Renal pelvis (tissue), 4 donors: ENCODE measurements around the gene FAM114A2. TPM values are rescaled to one million over a fixed set of nuclear protein-coding genes. Genes with fewer than 3 reads are reported as not detected.
A peak's percentile ranks its signal among the peaks of the same experiment; 100 is the strongest.
"Not testable (repeated sequence)": the region's sequence is repeated elsewhere in the genome, so short reads cannot be mapped to it uniquely, and the experiment has no call there.

Experiments
- DNase-seq: peaks from one replicate; pipeline ENCODE4 v3.0.0-alpha.2; 2013
- polyA plus RNA-seq, 3 donors: library from polyadenylated mRNA; unstranded; fragments of 120-200 nt; gene quantifications; one replicate each; pipeline ENCODE4 v1.2.1, GENCODE V29; 2013; ENCODE audit not compliant: insufficient read length in 3 of 3

The FAM114A2 gene
- polyA plus RNA-seq, 3 donors = 32.0 to 35.6 (median 33.2) TPM

DNA sequence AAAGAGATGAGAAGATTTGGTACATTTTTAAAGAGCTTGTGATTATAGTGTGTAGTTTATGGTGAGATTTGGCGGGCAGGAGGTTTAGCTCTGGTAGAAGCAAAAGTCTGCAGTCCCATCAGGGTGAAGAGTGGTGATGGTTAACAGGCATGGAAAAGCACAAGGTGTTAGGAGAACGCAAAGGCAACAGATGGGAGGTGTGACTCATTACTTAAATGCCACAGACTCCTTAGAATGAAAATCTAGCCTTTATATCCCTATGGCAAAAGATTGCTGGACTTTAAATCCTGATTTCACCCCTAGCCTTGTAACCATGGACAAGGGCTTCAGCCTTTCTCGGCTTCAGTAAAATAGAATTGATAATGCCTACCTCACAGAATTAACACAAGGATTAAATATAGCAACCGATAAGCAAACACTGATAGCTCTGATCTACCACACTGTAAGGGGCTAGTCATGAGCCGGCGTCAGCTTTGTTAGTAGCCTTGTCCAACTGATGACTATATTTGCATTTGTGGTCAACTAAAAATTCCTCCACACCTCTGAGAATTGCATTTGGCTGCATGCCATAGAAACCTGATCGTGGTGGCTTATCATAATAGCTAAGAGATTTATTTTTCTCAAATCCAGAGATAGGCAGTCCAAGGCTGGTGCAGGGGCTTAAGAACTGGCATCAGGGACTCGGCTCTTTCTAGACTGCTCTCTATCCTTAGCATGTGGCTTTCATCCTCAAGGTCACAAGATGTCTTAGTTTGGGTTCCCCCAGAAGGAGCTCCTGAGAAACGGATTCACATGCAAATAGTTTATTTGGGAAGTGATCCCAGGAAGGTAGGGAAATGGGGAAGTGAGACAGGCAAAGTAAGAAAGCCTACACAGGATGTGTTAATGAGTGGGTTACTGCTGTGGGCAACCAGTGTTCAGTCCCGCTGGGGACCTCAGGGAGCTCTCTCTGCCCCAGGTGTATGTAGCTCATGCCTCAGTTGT is 19.6 kb upstream of the FAM114A2 start:
- no peak for DNase-seq

DNA sequence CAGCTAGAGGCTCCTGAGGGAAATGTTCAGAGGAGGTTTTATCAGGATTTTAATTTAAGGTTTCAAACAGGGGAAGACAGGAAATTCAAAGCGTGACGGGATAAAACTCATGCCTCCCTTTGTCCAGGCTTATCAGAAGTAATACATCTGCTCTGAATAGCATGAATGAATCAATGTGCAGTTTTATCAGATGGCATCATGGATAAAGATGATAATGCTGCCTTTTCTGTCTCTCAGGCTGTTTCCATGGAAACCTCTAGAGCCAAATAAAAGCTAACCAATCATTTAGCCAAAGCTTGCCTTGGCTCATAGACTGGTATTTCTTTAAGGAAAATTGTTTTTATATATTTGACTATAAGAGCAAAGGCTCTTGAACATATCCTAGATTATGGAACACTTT is 16.5 kb upstream of the FAM114A2 start:
- DNase-seq = no peak

DNA sequence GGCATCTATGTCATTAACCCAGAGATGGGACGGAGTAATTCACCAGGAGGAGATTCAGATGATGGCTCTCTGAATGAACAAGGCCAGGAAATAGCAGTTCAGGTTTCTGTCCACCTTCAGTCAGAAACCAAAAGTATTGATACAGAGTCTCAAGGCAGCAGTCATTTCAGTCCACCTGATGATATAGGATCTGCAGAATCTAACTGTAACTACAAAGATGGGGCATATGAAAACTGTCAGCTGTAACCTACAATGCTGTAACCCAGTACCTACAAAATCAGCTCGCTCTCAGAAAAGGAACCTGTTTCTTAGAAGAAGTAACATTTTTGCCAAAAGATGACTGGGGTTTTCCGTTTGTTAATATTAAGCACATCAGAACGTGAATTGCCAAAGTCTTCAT is 14.8 kb upstream of the FAM114A2 start:
- DNase-seq = no peak

GRCh38 chr5:154049636-154050035 is 10.9 kb upstream of the FAM114A2 start:
- DNase-seq = no peak

- DNase-seq = no peak
These were observed 8.6 kb upstream of the FAM114A2 start for GRCh38 chr5:154047324-154047723.

DNA sequence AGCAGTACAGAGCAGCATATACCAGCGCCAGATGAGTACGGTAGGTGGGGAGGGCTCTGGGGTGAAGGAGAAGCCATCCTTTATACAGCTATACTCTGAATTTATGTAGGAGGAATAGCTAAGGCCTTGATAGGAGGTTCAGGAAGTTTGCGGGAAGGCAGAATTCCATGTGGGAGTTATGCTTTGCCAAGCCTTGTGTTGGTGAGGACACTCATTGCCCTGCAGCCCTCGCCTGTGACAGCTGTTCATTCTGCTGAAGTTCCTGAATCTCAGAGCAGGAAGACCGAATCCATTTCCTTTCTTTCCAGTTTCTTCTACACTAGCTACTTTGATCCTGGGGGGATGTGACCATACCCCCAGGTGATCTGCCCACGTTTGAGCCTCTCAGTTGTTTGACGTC is 7.8 kb upstream of the FAM114A2 start:
- DNase-seq = no peak

DNA sequence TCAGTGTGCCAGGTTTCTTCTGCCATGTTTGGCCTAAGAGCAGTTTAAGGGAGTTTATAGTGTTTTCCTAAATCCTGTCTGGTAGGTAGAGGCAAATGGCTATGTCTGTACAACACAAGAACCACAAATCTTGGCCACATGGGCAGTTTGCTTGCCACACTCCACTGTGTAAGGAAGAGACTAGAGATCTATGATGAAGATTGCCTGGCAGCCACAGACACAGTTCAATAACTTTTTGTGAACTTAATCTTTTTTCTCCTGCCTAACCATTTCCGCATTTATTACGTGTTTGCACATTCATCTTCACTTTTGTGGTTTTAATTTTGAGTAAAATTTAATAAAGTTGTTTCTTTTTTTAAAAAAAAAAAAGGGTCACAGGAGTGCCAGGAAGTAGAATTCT is 5.9 kb upstream of the FAM114A2 start:
- DNase-seq = no peak

- no peak for DNase-seq
These were observed 5.4 kb upstream of the FAM114A2 start for GRCh38 chr5:154044099-154044498.

GRCh38 chr5:154042766-154043165 is 4.1 kb upstream of the FAM114A2 start:
- DNase-seq = no peak

DNA sequence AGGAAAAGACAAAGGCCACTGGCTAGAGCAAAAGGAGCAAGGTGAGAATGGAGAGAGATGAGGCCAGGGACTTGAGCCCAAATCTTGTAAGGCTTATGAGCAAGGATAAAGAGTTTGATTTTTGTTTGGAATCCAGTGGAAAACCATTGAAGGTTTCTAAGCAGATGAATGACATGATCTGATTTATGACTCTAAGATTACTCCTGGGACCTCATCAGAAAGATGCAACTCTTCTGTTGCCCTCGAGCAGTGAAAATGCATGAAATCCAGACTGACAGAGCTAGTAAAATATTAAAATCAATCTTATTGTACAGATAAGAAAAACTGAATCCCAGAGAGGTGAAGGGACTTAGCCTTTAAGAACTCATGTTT is 734 bp upstream of the FAM114A2 start:
- DNase-seq = no peak

GRCh38 chr5:154038261-154038706 is 426 bp downstream of the FAM114A2 start:
- no peak for DNase-seq

DNA sequence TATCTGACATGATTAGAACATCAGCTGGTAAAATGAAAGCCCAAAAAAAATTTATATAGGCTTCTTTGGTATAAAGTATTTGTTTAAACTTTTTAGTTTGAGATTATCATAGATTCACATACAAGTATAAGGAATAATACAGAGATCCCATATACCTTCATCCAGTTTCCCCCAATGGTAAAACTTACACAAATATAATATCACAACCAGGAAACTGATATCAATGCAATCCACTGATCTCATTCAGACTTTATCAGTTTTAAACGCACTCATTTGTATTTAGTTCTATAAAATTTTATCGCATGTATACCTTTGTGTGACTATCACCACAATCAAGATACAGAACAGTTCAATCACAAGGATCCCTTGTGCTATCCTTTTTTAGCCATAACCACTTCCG is 3.8 kb downstream of the FAM114A2 start:
- no peak for DNase-seq

DNA sequence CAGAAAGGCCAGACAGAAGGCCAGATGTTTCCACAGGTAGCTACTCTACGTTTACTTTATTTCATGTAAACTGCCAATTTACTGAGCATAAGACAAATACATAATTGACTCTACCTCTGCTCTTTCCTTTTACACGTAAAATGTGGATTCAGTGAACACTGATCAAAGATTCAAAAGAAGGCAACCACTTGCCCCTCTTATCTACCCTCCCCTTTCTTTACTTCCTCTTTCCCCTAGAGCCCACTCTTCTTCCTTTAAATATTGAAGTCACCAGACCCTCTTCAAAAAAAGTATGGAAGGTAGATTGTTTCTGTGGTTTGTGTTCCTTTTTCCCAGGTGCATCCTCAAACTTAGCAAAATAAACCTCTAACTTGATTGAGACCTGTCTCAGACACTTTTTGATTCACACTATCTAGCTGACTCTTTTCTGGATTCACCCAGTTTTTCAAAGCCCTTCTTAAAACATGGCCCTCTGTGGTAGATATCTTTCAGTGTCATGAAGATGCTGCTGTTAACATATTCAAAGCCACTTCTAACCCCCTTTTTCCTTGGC is 6.7 kb downstream of the FAM114A2 start:
- DNase-seq = no peak

- DNase-seq = no peak
These were observed 12.8 kb downstream of the FAM114A2 start for GRCh38 chr5:154025951-154026350.

- DNase-seq = not testable (repeated sequence)
These were observed 19.8 kb downstream of the FAM114A2 start for GRCh38 chr5:154018919-154019318.

DNA sequence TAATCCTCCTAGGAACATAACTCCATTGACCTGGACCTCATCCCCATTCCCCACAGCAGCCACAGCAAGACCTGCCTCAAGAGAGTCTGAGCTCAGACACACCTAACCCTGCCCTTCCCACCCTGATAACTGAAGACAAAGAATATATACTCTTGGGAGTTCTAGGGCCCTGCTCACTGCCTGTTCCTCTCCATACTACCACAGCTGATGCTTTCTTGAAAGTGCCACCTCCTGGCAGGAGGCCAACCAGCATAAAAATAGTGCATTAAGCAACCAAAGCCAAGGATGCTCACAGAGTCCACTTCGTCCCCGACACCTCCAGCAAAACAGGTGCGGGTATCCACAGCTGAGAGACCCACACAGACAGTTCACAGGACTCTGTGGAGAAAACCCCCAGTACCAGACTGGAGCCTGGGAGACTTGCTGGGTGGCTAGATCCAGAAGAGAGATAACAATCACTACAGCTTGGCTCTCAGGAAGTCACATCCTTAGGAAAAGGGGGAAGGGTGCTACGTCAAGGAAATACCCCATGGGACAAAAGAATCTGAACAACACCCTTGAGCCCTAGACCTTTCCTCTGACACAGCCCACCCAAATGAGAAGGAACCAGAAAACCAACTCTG is 23.5 kb downstream of the FAM114A2 start:
- DNase-seq = no peak

DNA sequence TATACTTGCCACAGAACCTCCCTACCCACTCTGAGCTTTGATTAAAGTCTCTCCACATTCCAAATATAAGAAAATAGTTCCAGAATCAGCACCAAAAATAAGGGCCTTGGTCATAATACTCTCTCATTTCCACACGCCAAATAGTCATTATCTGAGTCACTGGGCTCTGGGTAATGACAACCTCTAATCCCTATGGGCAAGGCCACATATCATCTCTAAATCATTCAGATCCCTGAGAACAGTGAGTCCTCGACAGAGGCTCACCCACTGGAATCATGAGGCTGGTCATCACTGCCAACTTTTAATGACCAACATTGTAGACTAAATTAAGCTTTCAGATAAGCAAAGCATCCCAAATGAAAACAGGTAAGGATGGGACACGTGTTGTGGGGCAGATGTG is 28.1 kb downstream of the FAM114A2 start:
- no peak for DNase-seq

GRCh38 chr5:154005648-154006047 is 33.1 kb downstream of the FAM114A2 start:
- DNase-seq = no peak

GRCh38 chr5:154002511-154003020 is 36.1 kb downstream of the FAM114A2 start:
- DNase-seq = no peak

DNA sequence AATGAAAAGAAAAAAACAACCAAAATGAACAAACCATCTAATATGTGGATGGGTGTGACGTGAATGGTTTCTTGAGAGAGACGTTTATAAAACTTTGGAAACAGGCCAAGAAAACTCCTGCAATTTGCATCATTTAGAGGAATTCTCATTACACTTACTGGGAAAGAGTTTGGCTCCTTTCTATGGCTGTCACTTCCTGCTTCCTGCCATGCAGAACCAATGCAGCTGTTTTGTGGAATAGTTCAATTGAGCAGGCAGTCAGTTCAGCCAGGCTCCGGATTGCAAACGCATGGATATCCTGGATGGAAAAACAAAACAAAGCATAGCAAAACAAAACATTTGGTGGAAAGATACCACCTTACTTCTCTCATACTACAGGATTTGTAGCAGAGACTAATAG is 36.6 kb downstream of the FAM114A2 start:
- peak; percentile 57 for DNase-seq

GRCh38 chr5:154000703-154001102 is 38.0 kb downstream of the FAM114A2 start:
- DNase-seq = no peak

GRCh38 chr5:153999995-154000394 is 38.7 kb downstream of the FAM114A2 start:
- no peak for DNase-seq

- DNase-seq = no peak
These were observed 39.9 kb downstream of the FAM114A2 start for GRCh38 chr5:153998768-153999167.
